HepG2 (cell line): ENCODE results near the gene TLE7. TPM values are rescaled to one million over a fixed set of nuclear protein-coding genes. Genes with fewer than 3 reads are reported as not detected.
A peak's percentile ranks its signal among the peaks of the same experiment; 100 is the strongest.

ENCODE experiments used
- CBX5 ChIP-seq: sonication (generic); formaldehyde crosslinking; IDR thresholded peaks from 2 replicates; pipeline ENCODE4 v1.4.0; 2020; ENCODE audit warnings: missing genetic modification reagents, borderline replicate concordance
- DMAP1 ChIP-seq: IDR thresholded peaks from 2 replicates; pipeline ENCODE4 v1.6.1; 2016
- FOXK1 ChIP-seq: sonication (generic); formaldehyde crosslinking; IDR thresholded peaks from 2 replicates; pipeline ENCODE4 v1.4.0; 2020; ENCODE audit warnings: low read depth, missing genetic modification reagents, borderline replicate concordance
- FOXM1 ChIP-seq: sonication (generic); formaldehyde crosslinking; IDR thresholded peaks from 2 replicates; pipeline ENCODE4 v1.5.0; 2020; ENCODE audit warnings: missing genetic modification reagents
- KLF15 ChIP-seq: sonication (generic); formaldehyde crosslinking; IDR thresholded peaks from 2 replicates; pipeline ENCODE4 v1.8.1; 2023; ENCODE audit warnings: borderline replicate concordance, mild to moderate bottlenecking, inconsistent platforms, missing genetic modification reagents, mixed read lengths
- MAFG ChIP-seq: sonication (generic); formaldehyde crosslinking; IDR thresholded peaks from 2 replicates; pipeline ENCODE4 v1.5.1; 2020; ENCODE audit warnings: mild to moderate bottlenecking, missing genetic modification reagents
- RNF219 ChIP-seq: sonication (generic); formaldehyde crosslinking; IDR thresholded peaks from 2 replicates; pipeline ENCODE4 v1.5.0; 2020; ENCODE audit warnings: mild to moderate bottlenecking, missing genetic modification reagents
- SIX4 ChIP-seq: sonication (generic); formaldehyde crosslinking; IDR thresholded peaks from 2 replicates; pipeline ENCODE4 v1.4.0; 2020; ENCODE audit warnings: missing genetic modification reagents
- SPEN ChIP-seq: sonication (generic); formaldehyde crosslinking; IDR thresholded peaks from 2 replicates; pipeline ENCODE4 v1.5.1; 2020; ENCODE audit warnings: low read depth, mild to moderate bottlenecking, missing genetic modification reagents
- TARDBP ChIP-seq: sonication (generic); formaldehyde crosslinking; IDR thresholded peaks from 2 replicates; pipeline ENCODE4 v1.8.0; 2022; ENCODE audit warnings: mild to moderate bottlenecking, missing genetic modification reagents
- ZFP91 ChIP-seq: sonication (generic); formaldehyde crosslinking; IDR thresholded peaks from 2 replicates; pipeline ENCODE4 v1.9.0; 2022; ENCODE audit warnings: missing genetic modification reagents, mild to moderate bottlenecking, borderline replicate concordance
- ZNF124 ChIP-seq: sonication (generic); formaldehyde crosslinking; IDR thresholded peaks from 2 replicates; pipeline ENCODE4 v1.4.0; 2020; ENCODE audit warnings: missing genetic modification reagents
- ZNF225 ChIP-seq: sonication (generic); formaldehyde crosslinking; IDR thresholded peaks from 2 replicates; pipeline ENCODE4 v1.4.0; 2020; ENCODE audit warnings: mild to moderate bottlenecking, missing genetic modification reagents
- ZNF496 ChIP-seq: sonication (generic); formaldehyde crosslinking; IDR thresholded peaks from 2 replicates; pipeline ENCODE4 v1.8.1; 2023; ENCODE audit warnings: mild to moderate bottlenecking, moderate library complexity, missing genetic modification reagents; ENCODE audit not compliant: insufficient replicate concordance
- ZNF770 ChIP-seq: sonication (generic); formaldehyde crosslinking; IDR thresholded peaks from 2 replicates; pipeline ENCODE4 v1.5.0; 2020; ENCODE audit warnings: mild to moderate bottlenecking, missing genetic modification reagents
- ZZZ3 ChIP-seq: sonication (generic); formaldehyde crosslinking; IDR thresholded peaks from 2 replicates; pipeline ENCODE4 v1.4.0; 2020; ENCODE audit warnings: missing genetic modification reagents, mild to moderate bottlenecking, borderline replicate concordance
- polyA plus RNA-seq, 8 experiments: library from polyadenylated mRNA; depleted of rRNA in 3 of 8; stranded (reverse) in 7 of 8; unstranded in 1 of 8; fragments of >200 nt; fragmentation: Illumina TruSeq in 4 of 8; extraction: Trizol in 4 of 8; gene quantifications; 2 replicates each; pipeline versions ENCODE4 v1.2.1 to v1.2.3, GENCODE V29; 2011 to 2016; ENCODE audit warnings: low read depth in 4 of 8, missing spikeins in 1 of 8, mixed read lengths in 1 of 8; ENCODE audit not compliant: insufficient read depth in 1 of 8
- total RNA-seq, 5 experiments: library from RNA; depleted of rRNA; stranded (reverse); fragments of >200 nt; fragmentation: Illumina TruSeq; extraction: Trizol; gene quantifications; 2 replicates each; pipeline ENCODE4 v1.2.3, GENCODE V29; 2016; ENCODE audit warnings: low read depth in 1 of 5

TLE7 gene
- total and polyA plus RNA-seq, 2 of the 13 experiments (the other 11 are each of a cell fraction or from before 2014, with no cell fraction given): not detected

GRCh38 chr16:71484006-71484893 lies 42.4 kb upstream of the TLE7 start (continued):
- TF ChIP-seq ZNF770 (CRISPR knock-in tag) (0 out of 2 replicates have a peak, but pooled peaks have one; percentile 39), MAFG (CRISPR knock-in tag) (no peak), DMAP1 (CRISPR knock-in tag) (peak; percentile 56), SIX4 (CRISPR knock-in tag) (peak; percentile 72; the same call in 1 of the 2 replicates), CBX5 (peak; percentile 87; the same call in 1 of the 2 replicates), ZZZ3 (CRISPR knock-in tag) (peak; percentile 99), TARDBP (CRISPR knock-in tag) (peak; percentile 73; the same call in 1 of the 2 replicates), ZNF225 (CRISPR knock-in tag) (peak; percentile 93; the same call in 1 of the 2 replicates), ZNF124 (CRISPR knock-in tag) (no peak; the same call in 1 of the 2 replicates), SPEN (CRISPR knock-in tag) (peak; percentile 100), ZFP91 (CRISPR knock-in tag) (peak; percentile 79; the same call in 1 of the 2 replicates), FOXK1 (CRISPR knock-in tag) (peak; percentile 85), ZNF496 (CRISPR knock-in tag) (no peak), KLF15 (CRISPR knock-in tag) (no peak), RNF219 (CRISPR knock-in tag) (no peak), FOXM1 (CRISPR knock-in tag) (no peak)
